Right atrium auricular region (tissue), 2 donors: Measurements from ENCODE around the gene GSE1. TPM values are rescaled to one million over a fixed set of nuclear protein-coding genes. Genes with fewer than 3 reads are reported as not detected.

Experiments
- DNase-seq: peaks from one replicate; pipeline ENCODE4 v3.0.0-alpha.2; 2019; ENCODE audit warnings: low spot score
- H3K27ac ChIP-seq, 2 donors: fragments of 200-600 bp; sonication (generic); 1 replicate in 1 of 2; 2 replicates in 1 of 2; pipeline ENCODE4 v1.5.1; 2016 to 2019
- H3K27me3 ChIP-seq, 2 donors: fragments of 200-600 bp; sonication (generic); one replicate each; pipeline versions ENCODE4 v1.5.1 to v1.6.0; 2017 to 2019
- H3K36me3 ChIP-seq: fragments of 200-600 bp; sonication (generic); one replicate; pipeline ENCODE4 v1.5.1; 2016
- H3K4me1 ChIP-seq, 2 donors: fragments of 200-600 bp; sonication (generic); one replicate each; pipeline versions ENCODE4 v1.5.1 to v1.6.0; 2017 to 2019
- H3K4me3 ChIP-seq, 2 donors: fragments of 200-600 bp; sonication (generic); 1 replicate in 1 of 2; 2 replicates in 1 of 2; pipeline ENCODE4 v1.5.1; 2017 to 2019; ENCODE audit warnings: mild to moderate bottlenecking in 1 of 2, moderate library complexity in 1 of 2
- H3K9me3 ChIP-seq, 2 donors: fragments of 200-600 bp; sonication (generic); one replicate each; pipeline ENCODE4 v1.5.1; 2019
- total RNA-seq, 2 donors: library from RNA; depleted of rRNA; stranded (reverse); fragments of >200 nt; gene quantifications; one replicate each; pipeline ENCODE4 v1.1.0, GENCODE V29; 2016
- TF ChIP-seq, protein P1 (sequence below), 2 donors: fragments of 200-600 bp; sonication (generic); IDR thresholded peaks; one replicate each; pipeline ENCODE4 v1.5.1; 2019; ENCODE audit warnings: antibody characterized with exemption in 2 of 2

GSE1 gene
- total RNA-seq, 2 donors from 2014 or later: 37.1 to 55.7 TPM

- H3K9me3 ChIP-seq: no peaks in the 10 kb centered on the region
- peaks cover 78% of the 10 kb centered on the region for H3K36me3 ChIP-seq
- H3K4me1 ChIP-seq: peaks cover 0 to 24% of the 10 kb centered on the region in 2 donors
- TF ChIP-seq, protein P1, sequence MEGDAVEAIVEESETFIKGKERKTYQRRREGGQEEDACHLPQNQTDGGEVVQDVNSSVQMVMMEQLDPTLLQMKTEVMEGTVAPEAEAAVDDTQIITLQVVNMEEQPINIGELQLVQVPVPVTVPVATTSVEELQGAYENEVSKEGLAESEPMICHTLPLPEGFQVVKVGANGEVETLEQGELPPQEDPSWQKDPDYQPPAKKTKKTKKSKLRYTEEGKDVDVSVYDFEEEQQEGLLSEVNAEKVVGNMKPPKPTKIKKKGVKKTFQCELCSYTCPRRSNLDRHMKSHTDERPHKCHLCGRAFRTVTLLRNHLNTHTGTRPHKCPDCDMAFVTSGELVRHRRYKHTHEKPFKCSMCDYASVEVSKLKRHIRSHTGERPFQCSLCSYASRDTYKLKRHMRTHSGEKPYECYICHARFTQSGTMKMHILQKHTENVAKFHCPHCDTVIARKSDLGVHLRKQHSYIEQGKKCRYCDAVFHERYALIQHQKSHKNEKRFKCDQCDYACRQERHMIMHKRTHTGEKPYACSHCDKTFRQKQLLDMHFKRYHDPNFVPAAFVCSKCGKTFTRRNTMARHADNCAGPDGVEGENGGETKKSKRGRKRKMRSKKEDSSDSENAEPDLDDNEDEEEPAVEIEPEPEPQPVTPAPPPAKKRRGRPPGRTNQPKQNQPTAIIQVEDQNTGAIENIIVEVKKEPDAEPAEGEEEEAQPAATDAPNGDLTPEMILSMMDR (IDR thresholded peaks at IDR 0.05): no peak
- no peak overlapping the region for H3K4me3 ChIP-seq
- no peak for DNase-seq
- no peaks in the 10 kb centered on the region for H3K27me3 ChIP-seq
- peak overlapping the region; percentile 73 to 76 for H3K27ac ChIP-seq
These were observed 45.6 kb downstream of the GSE1 start for GRCh38 chr16:85658504-85659326.

DNA sequence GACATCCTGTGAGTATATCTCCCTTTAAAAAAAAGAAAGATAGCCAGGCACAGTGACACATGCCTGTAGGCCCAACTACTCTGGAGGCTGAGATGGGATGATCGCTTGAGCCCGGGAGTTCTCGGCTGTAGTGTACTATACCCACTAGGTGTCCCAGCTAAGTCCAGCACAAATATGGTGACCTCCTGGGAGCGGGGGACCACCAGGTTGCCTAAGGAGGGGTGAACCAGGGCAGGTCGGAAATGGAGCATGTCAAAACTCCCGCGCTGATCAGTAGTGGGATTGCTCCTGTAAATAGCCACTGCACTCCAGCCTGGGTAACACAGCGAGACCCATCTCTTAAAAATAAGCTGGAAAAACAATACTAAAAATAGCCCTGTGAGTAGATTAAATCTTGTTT is 46.2 kb downstream of the GSE1 start:
- Histone ChIP-seq H3K4me1 (peaks cover 0 to 19% of the 10 kb centered on the region in 2 donors), H3K9me3 (no peaks in the 10 kb centered on the region), H3K36me3 (peaks cover 79% of the 10 kb centered on the region), H3K27me3 (no peaks in the 10 kb centered on the region), H3K27ac (peak overlapping the region; percentile 73 to 76), H3K4me3 (no peak overlapping the region)
- TF ChIP-seq, protein P1 (IDR thresholded peaks at IDR 0.05): no peak
- no peak for DNase-seq

DNA sequence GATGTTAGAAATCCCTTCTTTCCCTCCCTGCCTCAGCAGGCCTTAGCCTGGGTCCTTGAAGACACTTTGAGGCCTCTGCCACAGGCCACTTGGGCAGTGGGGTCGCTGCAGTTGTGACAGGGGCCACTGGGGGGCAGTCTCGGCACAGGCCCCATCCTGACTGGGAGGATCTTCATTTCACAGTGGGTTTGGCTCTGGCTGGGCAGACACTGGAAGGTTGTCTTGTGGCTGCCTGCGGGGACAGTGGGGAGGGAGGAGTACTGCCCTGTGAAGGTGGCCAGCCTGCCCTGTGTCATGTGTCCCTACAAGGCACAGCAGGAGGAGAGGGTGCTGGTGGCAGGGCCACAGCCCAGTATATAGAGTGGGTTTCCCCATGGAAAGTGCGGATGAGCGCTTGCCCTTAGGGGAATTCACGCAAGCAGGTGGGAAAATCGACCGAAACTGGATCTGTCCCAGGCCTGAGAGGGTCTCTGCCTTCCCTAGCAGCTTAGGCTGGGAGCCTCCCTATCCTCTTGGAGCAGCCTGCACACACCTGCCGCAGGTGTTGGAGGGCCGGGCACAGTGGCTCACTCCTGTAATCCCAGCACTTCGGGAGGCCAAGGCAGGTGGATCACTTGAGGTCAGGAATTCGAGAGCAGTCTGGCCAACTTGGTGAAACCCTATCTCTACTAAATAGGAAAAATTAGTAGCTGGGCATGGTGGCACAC is 46.8 kb downstream of the GSE1 start:
- peaks cover 0 to 19% of the 10 kb centered on the region in 2 donors for H3K4me1 ChIP-seq
- H3K36me3 ChIP-seq: peaks cover 79% of the 10 kb centered on the region
- H3K9me3 ChIP-seq: no peaks in the 10 kb centered on the region
- H3K27ac ChIP-seq: peak overlapping the region; percentile 73 to 76
- no peak for DNase-seq
- no peak overlapping the region for H3K4me3 ChIP-seq
- TF ChIP-seq, protein P1 (IDR thresholded peaks at IDR 0.05): peak; percentile 92
- H3K27me3 ChIP-seq: no peaks in the 10 kb centered on the region

GRCh38 chr16:85660843-85661739 is 48.0 kb downstream of the GSE1 start:
- Histone ChIP-seq H3K4me3 (no peak overlapping the region), H3K9me3 (no peaks in the 10 kb centered on the region), H3K27me3 (no peaks in the 10 kb centered on the region), H3K36me3 (peaks cover 80% of the 10 kb centered on the region), H3K27ac (no peak overlapping the region), H3K4me1 (peaks cover 0 to 19% of the 10 kb centered on the region in 2 donors)
- no peak for DNase-seq
- TF ChIP-seq, protein P1 (IDR thresholded peaks at IDR 0.05): no peak

DNA sequence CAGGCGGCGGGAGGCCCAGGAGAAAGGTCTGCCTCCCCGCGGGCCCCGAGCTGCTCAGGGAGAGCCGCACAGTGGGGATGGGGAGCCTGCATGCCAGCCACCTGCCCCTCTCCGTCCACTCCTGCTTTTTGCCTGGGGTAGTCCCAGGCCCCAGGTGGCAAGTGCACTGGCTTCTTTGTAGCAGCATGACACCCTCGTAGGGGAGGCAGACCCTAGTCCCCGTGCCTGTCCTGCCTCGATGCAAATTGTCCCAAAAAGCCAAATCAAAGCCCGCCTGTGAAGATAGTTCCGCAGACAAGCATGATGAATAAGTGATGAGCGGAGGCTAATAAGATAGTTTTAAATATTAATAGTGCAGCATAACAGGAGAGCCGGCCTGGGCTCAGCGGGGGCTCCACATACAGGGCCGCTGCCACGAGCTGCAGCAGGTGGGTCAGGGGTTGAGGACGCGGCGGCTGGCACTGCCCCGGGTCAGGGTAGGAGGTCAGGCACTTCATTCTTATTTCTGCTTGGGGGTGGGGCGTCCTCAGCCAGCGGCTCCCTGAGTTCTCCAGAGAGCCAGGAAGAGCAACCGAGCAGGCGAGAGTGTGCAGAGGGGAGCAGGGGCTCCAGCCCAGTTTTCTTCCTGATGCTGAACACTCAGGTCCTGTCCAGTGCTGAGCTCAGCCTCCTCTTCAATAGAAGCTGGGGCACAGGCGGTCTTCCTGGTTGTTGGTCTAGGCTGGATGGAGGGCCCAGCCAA is 48.8 kb downstream of the GSE1 start:
- Histone ChIP-seq H3K4me1 (peaks cover 0 to 19% of the 10 kb centered on the region in 2 donors), H3K27ac (no peak overlapping the region), H3K36me3 (peaks cover 80% of the 10 kb centered on the region), H3K4me3 (no peak overlapping the region), H3K27me3 (no peaks in the 10 kb centered on the region), H3K9me3 (no peaks in the 10 kb centered on the region)
- DNase-seq: no peak
- TF ChIP-seq, protein P1 (IDR thresholded peaks at IDR 0.05): no peak
